Esophagus muscularis mucosa (tissue), 4 donors: ENCODE data around the gene SULT2A1. TPM values are rescaled to one million over a fixed set of nuclear protein-coding genes. Genes with fewer than 3 reads are reported as not detected.

Experiments used
- DNase-seq: peaks from one replicate; pipeline ENCODE4 v3.0.0-alpha.2; 2017; ENCODE audit errors: extremely low spot score
- H3K27ac ChIP-seq, 4 donors: fragments of 200-600 bp; sonication (generic); replicated peaks in 1 of 4; 1 replicate in 3 of 4; 2 replicates in 1 of 4; pipeline ENCODE4 v1.5.1; 2016 to 2019; ENCODE audit warnings: mild to moderate bottlenecking in 1 of 4
- H3K27me3 ChIP-seq, 4 donors: fragments of 200-600 bp; sonication (generic); one replicate each; pipeline versions ENCODE4 v1.5.1 to v1.6.0; 2016 to 2019
- H3K36me3 ChIP-seq, 4 donors: fragments of 200-600 bp; sonication (generic); one replicate each; pipeline ENCODE4 v1.5.1; 2016 to 2019
- H3K4me1 ChIP-seq, 4 donors: fragments of 200-600 bp; sonication (generic); one replicate each; pipeline ENCODE4 v1.5.1; 2016 to 2019
- H3K4me3 ChIP-seq, 4 donors: fragments of 200-600 bp; sonication (generic); 1 replicate in 2 of 4; 2 replicates in 2 of 4; pipeline ENCODE4 v1.5.1; 2016 to 2019; ENCODE audit warnings: mild to moderate bottlenecking in 4 of 4, moderate library complexity in 1 of 4
- H3K9me3 ChIP-seq, 4 donors: fragments of 200-600 bp; sonication (generic); 1 replicate in 3 of 4; 2 replicates in 1 of 4; pipeline ENCODE4 v1.5.1; 2016 to 2019
- CTCF ChIP-seq, 3 experiments: fragments of 200-600 bp in 2 of 3; fragments of 450-650 bp in 1 of 3; sonication (generic) in 2 of 3; IDR thresholded peaks; one replicate each; pipeline ENCODE4 v1.5.1; 2017 to 2019; ENCODE audit warnings: antibody characterized with exemption in 3 of 3, mild to moderate bottlenecking in 2 of 3, moderate library complexity in 1 of 3
- EP300 ChIP-seq: sonication (generic); formaldehyde crosslinking; IDR thresholded peaks from one replicate; pipeline ENCODE4 v1.6.1; 2017; ENCODE audit warnings: antibody characterized with exemption
- POLR2A ChIP-seq: fragments of 450-650 bp; IDR thresholded peaks from one replicate; pipeline ENCODE4 v1.6.1; 2017; ENCODE audit warnings: antibody characterized with exemption, moderate library complexity, mild to moderate bottlenecking, low read depth
- POLR2AphosphoS5 ChIP-seq, 2 donors: sonication (generic); formaldehyde crosslinking; IDR thresholded peaks; one replicate each; pipeline ENCODE4 v1.6.1; 2017; ENCODE audit warnings: antibody characterized with exemption in 2 of 2
- WGBS: methylation state at CpG from one replicate; pipeline ENCODE4 v1.1.5; 2018; 5-methylcytosine and 5-hydroxymethylcytosine counted together
- intact Hi-C: fragments of 100-400 bp; cut with DNase I; formaldehyde crosslinking; loops from one replicate; pipeline ENCODE4 v1.15.1; 2023
- total RNA-seq, 4 donors: library from RNA; depleted of rRNA; stranded (reverse); fragments of >200 nt; gene quantifications; one replicate each; pipeline versions ENCODE4 v1.1.0 to v1.2.1, GENCODE V29; 2016

Gene SULT2A1
- total RNA-seq, 4 donors from 2014 or later = not detected

GRCh38 chr19:47839411-47839810 is 46.7 kb downstream of the SULT2A1 start:
- H3K27me3 ChIP-seq = peaks cover 0 to 42% (median 0%) of the 10 kb centered on the region in 4 donors
- H3K36me3 ChIP-seq = no peaks in the 10 kb centered on the region
- 38% methylated on average over 12 of the region's 16 CpGs for WGBS
- no peak overlapping the region for H3K4me3 ChIP-seq
- TF ChIP-seq POLR2AphosphoS5 (IDR thresholded peaks at IDR 0.05) = no peak
- no peak for TF ChIP-seq EP300
- TF ChIP-seq POLR2A = no peak
- TF ChIP-seq CTCF (IDR thresholded peaks at IDR 0.05) = no peak
- H3K27ac ChIP-seq = no peak overlapping the region
- H3K4me1 ChIP-seq = no peaks in the 10 kb centered on the region
- DNase-seq = no peak
- H3K9me3 ChIP-seq = no peaks in the 10 kb centered on the region
- intact Hi-C loops = no loop called here

- TF ChIP-seq CTCF (IDR thresholded peaks at IDR 0.05) (no peak), POLR2AphosphoS5 (IDR thresholded peaks at IDR 0.05) (no peak), EP300 (no peak), POLR2A (no peak)
- Histone ChIP-seq H3K27ac (no peak overlapping the region), H3K9me3 (no peaks in the 10 kb centered on the region), H3K36me3 (no peaks in the 10 kb centered on the region), H3K4me3 (no peak overlapping the region), H3K4me1 (no peaks in the 10 kb centered on the region), H3K27me3 (peaks cover 0 to 25% (median 0%) of the 10 kb centered on the region in 4 donors)
- 67% methylated on average over 3 of the region's 8 CpGs for WGBS
- intact Hi-C loops = no loop called here
- DNase-seq = no peak
These were observed 50.1 kb downstream of the SULT2A1 start for GRCh38 chr19:47836038-47836437.

GRCh38 chr19:47832723-47833122 is 53.4 kb downstream of the SULT2A1 start:
- H3K36me3 ChIP-seq = no peaks in the 10 kb centered on the region
- H3K27me3 ChIP-seq = peaks cover 0 to 22% (median 0%) of the 10 kb centered on the region in 4 donors
- H3K4me1 ChIP-seq = no peaks in the 10 kb centered on the region
- intact Hi-C loops = no loop called here
- no peaks in the 10 kb centered on the region for H3K9me3 ChIP-seq
- no peak for TF ChIP-seq POLR2A
- no peak for TF ChIP-seq POLR2AphosphoS5 (IDR thresholded peaks at IDR 0.05)
- TF ChIP-seq EP300 = no peak
- no peak for TF ChIP-seq CTCF (IDR thresholded peaks at IDR 0.05)
- H3K4me3 ChIP-seq = no peak overlapping the region
- DNase-seq = no peak
- WGBS = 93% methylated on average over 4 of the region's 4 CpGs
- no peak overlapping the region for H3K27ac ChIP-seq

- TF ChIP-seq EP300 (no peak), CTCF (IDR thresholded peaks at IDR 0.05) (no peak), POLR2A (no peak), POLR2AphosphoS5 (IDR thresholded peaks at IDR 0.05) (no peak)
- Histone ChIP-seq H3K4me3 (no peak overlapping the region), H3K9me3 (peaks cover 0 to 7% (median 5%) of the 10 kb centered on the region in 4 donors), H3K27me3 (peaks cover 0 to 31% (median 0%) of the 10 kb centered on the region in 4 donors), H3K4me1 (no peaks in the 10 kb centered on the region), H3K27ac (no peak overlapping the region), H3K36me3 (no peaks in the 10 kb centered on the region)
- WGBS = 78% methylated on average over 6 of the region's 6 CpGs
- no peak for DNase-seq
- intact Hi-C loops = no loop called here
These were observed 59.3 kb downstream of the SULT2A1 start for GRCh38 chr19:47826800-47827199.

- H3K27ac ChIP-seq = no peak overlapping the region
- TF ChIP-seq EP300 = no peak
- no peak overlapping the region for H3K4me3 ChIP-seq
- DNase-seq = no peak
- H3K36me3 ChIP-seq = no peaks in the 10 kb centered on the region
- 67% methylated on average over 6 of the region's 6 CpGs for WGBS
- no peaks in the 10 kb centered on the region for H3K4me1 ChIP-seq
- H3K9me3 ChIP-seq = peaks cover 0 to 7% (median 5%) of the 10 kb centered on the region in 4 donors
- peaks cover 0 to 52% (median 0%) of the 10 kb centered on the region in 4 donors for H3K27me3 ChIP-seq
- intact Hi-C loops = no loop called here
These were observed 61.7 kb downstream of the SULT2A1 start for GRCh38 chr19:47824396-47824795.
